HFFc6 (cell line): ENCODE measurements around the gene GNS. TPM values are rescaled to one million over a fixed set of nuclear protein-coding genes. Genes with fewer than 3 reads are reported as not detected.

ENCODE experiments used
- DNase-seq: peaks from one replicate; pipeline ENCODE4 v3.0.0-alpha.2; 2018
- H3K27ac Mint-ChIP-seq: 2 replicates; pipeline ENCODE4 v1.8.0; 2020; ENCODE audit warnings: mild to moderate bottlenecking, mixed read lengths
- H3K27me3 Mint-ChIP-seq: 2 replicates; pipeline ENCODE4 v1.8.0; 2021; ENCODE audit warnings: mild to moderate bottlenecking, moderate library complexity, mixed read lengths; ENCODE audit not compliant: insufficient read depth
- H3K36me3 Mint-ChIP-seq: 2 replicates; pipeline ENCODE4 v1.8.0; 2021; ENCODE audit warnings: low read depth, mixed read lengths
- H3K4me1 Mint-ChIP-seq: 2 replicates; pipeline ENCODE4 v1.8.0; 2020; ENCODE audit warnings: low read depth, mixed read lengths
- H3K4me3 Mint-ChIP-seq: 2 replicates; pipeline ENCODE4 v1.8.0; 2020; ENCODE audit warnings: mild to moderate bottlenecking, moderate library complexity, mixed read lengths
- H3K9me3 Mint-ChIP-seq: 2 replicates; pipeline ENCODE4 v1.8.0; 2020; ENCODE audit warnings: mild to moderate bottlenecking, mixed read lengths
- CTCF ChIP-seq: fragments of 200-600 bp; sonication (generic); IDR thresholded peaks from 2 replicates; pipeline ENCODE4 v1.5.0; 2021; ENCODE audit warnings: antibody characterized with exemption, mild to moderate bottlenecking
- total RNA-seq, 6 experiments: library from RNA; stranded (reverse); fragmentation: NEBNext Ultra II Directional; extraction: Animal tissue kit (Norgen Biotek cat#: 25700); gene quantifications; 2 replicates in 1 of 6; 3 replicates in 5 of 6; pipeline ENCODE4 v1.2.3, GENCODE V29; 2021

The GNS gene
- total RNA-seq, 6 experiments from 2014 or later: 86.4 to 104 (median 91.2) TPM

- Mint-ChIP-seq H3K36me3 (no peaks in the 10 kb centered on the region), H3K9me3 (no peaks in the 10 kb centered on the region), H3K27ac (no peak overlapping the region)
Observed at GRCh38 chr12:64667793-64668192, 91.4 kb downstream of the GNS start.

GRCh38 chr12:64666054-64666914 is 92.9 kb downstream of the GNS start:
- peaks cover 38% of the 10 kb centered on the region for H3K4me1 Mint-ChIP-seq
- H3K9me3 Mint-ChIP-seq: no peaks in the 10 kb centered on the region
- no peak overlapping the region for H3K27ac Mint-ChIP-seq
- DNase-seq: no peak
- no peaks in the 10 kb centered on the region for H3K36me3 Mint-ChIP-seq
- no peaks in the 10 kb centered on the region for H3K27me3 Mint-ChIP-seq
- no peak overlapping the region for H3K4me3 Mint-ChIP-seq
- no peak for TF ChIP-seq CTCF

More at GRCh38 chr12:64667793-64668192, 91.4 kb downstream of the GNS start:
- Mint-ChIP-seq H3K4me3 (no peak overlapping the region), H3K4me1 (peaks cover 47% of the 10 kb centered on the region), H3K27me3 (no peaks in the 10 kb centered on the region)
- DNase-seq: no peak
- no peak for TF ChIP-seq CTCF

DNA sequence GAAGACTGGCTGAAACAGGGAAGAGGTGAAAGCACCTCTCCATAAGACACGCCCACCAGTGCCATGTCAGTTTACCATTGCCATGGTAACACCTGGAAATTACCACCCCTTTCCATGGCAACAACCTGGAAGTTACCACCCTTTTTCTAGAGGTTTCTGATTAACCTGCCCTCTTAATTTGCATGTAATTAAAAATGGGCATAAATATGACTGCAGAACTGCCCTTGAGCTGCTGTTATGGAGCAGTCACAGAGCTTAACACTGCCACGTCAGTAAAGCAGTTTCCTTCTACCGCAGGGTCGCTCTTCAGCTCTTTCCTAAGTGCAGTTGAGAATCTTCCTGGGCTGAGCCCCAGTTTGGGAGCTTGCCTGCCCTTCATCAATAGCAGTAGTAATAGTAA is 93.7 kb downstream of the GNS start:
- Mint-ChIP-seq H3K4me1 (peaks cover 30% of the 10 kb centered on the region), H3K9me3 (no peaks in the 10 kb centered on the region), H3K27me3 (peaks cover 1% of the 10 kb centered on the region; the same call in 1 of the 2 replicates), H3K36me3 (no peaks in the 10 kb centered on the region), H3K4me3 (no peak overlapping the region), H3K27ac (no peak overlapping the region)
- no peak for DNase-seq
- TF ChIP-seq CTCF: no peak

Other genes starting within 250 kb of the GNS start
- gene RASSF3, start 148.9 kb downstream of the GNS start, total RNA-seq: 10 to 100 TPM; 16.9 to 23.3 (median 20.6) TPM
- gene TBC1D30, start 65.2 kb upstream of the GNS start, total RNA-seq: under 1 TPM in 5 of 6 experiments, not detected in 1; 0.05 to 0.54 (median 0.23) TPM